ENCODE measurements around the gene SHISA7.
"Not testable (repeated sequence)": the region's sequence is repeated elsewhere in the genome, so short reads cannot be mapped to it uniquely, and the experiment has no call there.

SHISA7 gene

DNA sequence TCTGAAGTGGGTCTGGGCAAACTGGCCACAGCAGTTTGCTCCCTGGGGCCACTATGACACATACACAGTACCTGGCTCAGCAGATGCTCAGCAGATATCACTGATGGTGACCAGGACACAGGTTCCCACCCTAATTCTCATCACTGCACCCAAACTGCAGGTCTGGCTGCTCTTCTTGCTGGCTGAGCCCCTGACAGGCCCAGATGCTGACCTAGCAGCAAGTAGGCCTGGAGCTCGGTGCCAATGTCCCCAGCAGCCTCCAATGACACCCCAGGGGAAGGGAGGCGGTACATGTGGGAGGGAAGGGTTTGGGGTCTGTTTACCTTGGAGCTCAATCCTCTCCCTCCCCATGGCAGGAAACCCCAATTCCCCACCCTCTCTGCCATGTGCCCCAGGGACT, 40.6 kb downstream of the SHISA7 start:
- no peak for TF ChIP-seq Cebpa-rat (IDR thresholded peaks at IDR 0.05)
- H3K4me3 ChIP-seq, result 0 out of 20 replicates have a peak overlapping the region, but pooled peaks of 1 of the 10 experiments have one; percentile 3
- H3K9ac ChIP-seq, result peak overlapping the region in 10 of 11 experiments; percentile 10 to 41 (median 33); a peak in 14 of 22 replicates
- H3K27me3 ChIP-seq, result no peaks in the 10 kb centered on the region
- peaks cover 34 to 68% (median 54%) of the 10 kb centered on the region in 10 experiments for H3K4me1 ChIP-seq
- no peaks in the 10 kb centered on the region for H3K9me3 ChIP-seq (replicated peaks in 1 of 11)
- H3K36me3 ChIP-seq, result peaks cover 49 to 82% (median 73%) of the 10 kb centered on the region in 11 experiments
- peaks cover 29 to 97% (median 85%) of the 10 kb centered on the region in 11 experiments; a peak in 21 of 22 replicates for H4K20me1 ChIP-seq
- peak overlapping the region in 10 of 11 experiments; percentile 37 to 100 (median 96); a peak in 16 of 22 replicates for H3K4me2 ChIP-seq
- H3K27ac ChIP-seq, result no peak overlapping the region; a peak in 1 of 22 replicates

DNA sequence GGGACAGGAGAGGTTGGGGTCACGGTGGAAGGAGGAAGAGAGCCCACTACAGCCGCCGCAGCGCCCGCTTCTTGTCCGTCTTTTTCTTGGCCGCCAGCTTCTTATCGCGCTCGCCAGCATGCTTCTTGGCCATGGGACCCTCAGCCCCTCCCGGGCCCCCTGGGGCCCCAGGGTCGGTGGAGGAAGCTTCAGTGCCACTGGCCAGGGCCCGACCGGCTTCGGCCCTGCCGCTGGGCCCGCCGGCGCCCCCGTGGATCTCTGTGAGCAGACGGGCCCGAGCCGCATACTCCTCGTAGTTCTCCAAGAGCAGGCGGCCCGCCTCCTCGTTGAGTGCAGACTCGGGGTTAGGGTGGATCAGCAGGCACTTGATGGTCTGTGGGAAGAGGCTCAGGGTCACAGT, 41.7 kb downstream of the SHISA7 start:
- not testable (repeated sequence) for H3K9me3 ChIP-seq (replicated peaks in 1 of 11); H3K9ac ChIP-seq; H3K27me3 ChIP-seq; H3K27ac ChIP-seq; H3K4me3 ChIP-seq; H3K4me2 ChIP-seq
- Histone ChIP-seq H4K20me1 (peaks cover 29 to 86% (median 78%) of the 10 kb centered on the region in 11 experiments; a peak in 21 of 22 replicates), H3K36me3 (peaks cover 49 to 78% (median 69%) of the 10 kb centered on the region in 11 experiments), H3K4me1 (peaks cover 29 to 65% (median 51%) of the 10 kb centered on the region in 10 experiments)

DNA sequence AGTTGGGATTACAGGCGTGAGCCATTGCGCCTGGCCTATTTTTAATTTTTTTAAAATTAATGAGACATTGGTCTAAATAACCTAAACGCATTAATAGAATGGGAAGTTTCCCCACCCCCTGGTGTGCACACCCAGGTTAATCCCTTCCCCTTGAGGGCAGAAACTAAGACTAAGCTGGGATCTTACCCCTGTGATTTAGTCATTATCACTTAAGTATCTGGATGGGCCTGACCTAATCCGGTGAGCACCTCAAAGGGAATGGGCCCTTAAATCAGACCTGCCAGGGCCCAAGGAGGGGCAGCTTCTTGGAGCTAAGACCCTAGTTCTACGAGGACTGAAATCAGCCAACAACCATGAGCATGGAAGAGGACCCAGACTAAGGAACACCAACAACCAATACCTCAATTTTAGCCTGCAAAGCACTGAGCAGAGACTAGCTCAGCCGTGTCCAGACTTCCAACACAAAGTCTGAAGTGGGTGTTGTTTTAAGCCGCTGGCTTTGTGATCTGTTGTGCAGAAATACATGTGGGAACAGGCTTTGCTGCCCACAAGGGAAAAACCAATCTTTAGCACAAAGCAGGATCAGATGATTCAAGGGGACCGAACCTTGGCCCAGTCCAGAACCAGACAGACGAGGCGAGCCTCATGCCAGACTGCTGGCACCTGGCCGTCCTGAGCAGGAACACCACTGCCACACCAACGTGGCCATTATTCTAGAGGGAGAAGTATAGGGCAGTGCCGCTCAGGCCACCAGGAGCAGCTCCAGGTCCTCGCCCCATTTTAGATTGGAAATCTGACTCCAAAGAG, 42.6 kb downstream of the SHISA7 start:
- Histone ChIP-seq H3K4me1 (peaks cover 20 to 56% (median 41%) of the 10 kb centered on the region in 10 experiments), H4K20me1 (peaks cover 28 to 83% (median 69%) of the 10 kb centered on the region in 11 experiments; a peak in 21 of 22 replicates), H3K27me3 (no peaks in the 10 kb centered on the region), H3K36me3 (peaks cover 43 to 71% (median 60%) of the 10 kb centered on the region in 11 experiments), H3K4me3 (no peak overlapping the region), H3K27ac (peak overlapping the region in 1 of 11 experiments; percentile 9; a peak in 1 of 22 replicates), H3K9ac (0 out of 22 replicates have a peak overlapping the region, but pooled peaks of 1 of the 11 experiments have one; percentile 24), H3K4me2 (no peak overlapping the region), H3K9me3 (replicated peaks in 1 of 11) (no peaks in the 10 kb centered on the region)
- no peak for TF ChIP-seq Cebpa-rat (IDR thresholded peaks at IDR 0.05)

DNA sequence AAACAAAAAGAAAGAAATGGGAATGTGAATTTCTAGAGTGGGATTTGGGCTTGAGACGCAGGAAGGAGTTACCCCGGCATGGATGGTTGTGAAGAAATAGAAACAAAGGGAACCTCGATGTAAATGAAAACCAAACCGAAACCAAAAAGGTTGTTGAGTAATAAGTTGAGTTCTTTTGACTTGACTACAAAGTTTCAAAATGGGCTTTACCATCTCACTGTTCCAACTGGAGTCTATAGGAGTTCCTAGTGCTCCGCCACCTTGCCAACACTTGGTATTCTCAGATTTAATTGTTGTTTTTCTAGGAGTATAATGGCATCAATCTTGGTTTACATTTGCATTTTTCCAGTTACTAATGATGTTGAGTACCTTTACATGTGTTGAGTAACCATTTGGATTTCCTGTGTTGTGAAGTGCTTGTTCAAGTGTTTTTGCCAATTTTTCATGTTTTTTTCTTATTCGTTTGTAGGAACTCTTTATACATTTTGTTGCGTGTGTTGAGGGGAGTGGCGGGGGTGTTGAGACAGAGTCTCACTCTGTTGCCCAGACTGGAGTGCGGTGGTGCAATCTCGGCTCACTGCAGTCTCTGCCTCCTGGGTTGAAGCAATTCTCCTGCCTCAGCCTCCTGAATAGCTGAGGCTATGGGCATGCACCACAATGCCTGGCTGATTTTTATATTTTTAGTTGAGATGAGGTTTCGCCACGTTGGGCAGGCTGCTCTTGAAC, 44.7 kb downstream of the SHISA7 start:
- no peaks in the 10 kb centered on the region for H3K9me3 ChIP-seq (replicated peaks in 1 of 11)
- H4K20me1 ChIP-seq, result peaks cover 25 to 78% (median 52%) of the 10 kb centered on the region in 11 experiments; a peak in 20 of 22 replicates
- H3K4me1 ChIP-seq, result peaks cover 4 to 35% (median 21%) of the 10 kb centered on the region in 10 experiments; a peak in 17 of 20 replicates
- H3K9ac ChIP-seq, result no peak overlapping the region
- H3K4me2 ChIP-seq, result peak overlapping the region in 4 of 11 experiments; percentile 3 to 35 (median 25); a peak in 7 of 22 replicates
- no peaks in the 10 kb centered on the region for H3K27me3 ChIP-seq
- H3K36me3 ChIP-seq, result peaks cover 30 to 50% (median 39%) of the 10 kb centered on the region in 11 experiments
- H3K27ac ChIP-seq, result peak overlapping the region in 7 of 11 experiments; percentile 7 to 55 (median 26); a peak in 5 of 22 replicates
- H3K4me3 ChIP-seq, result no peak overlapping the region
- peak in 3 of 11 experiments; percentile 18 to 78 (median 56); a peak in 3 of 22 replicates for TF ChIP-seq Cebpa-rat (IDR thresholded peaks at IDR 0.05)

DNA sequence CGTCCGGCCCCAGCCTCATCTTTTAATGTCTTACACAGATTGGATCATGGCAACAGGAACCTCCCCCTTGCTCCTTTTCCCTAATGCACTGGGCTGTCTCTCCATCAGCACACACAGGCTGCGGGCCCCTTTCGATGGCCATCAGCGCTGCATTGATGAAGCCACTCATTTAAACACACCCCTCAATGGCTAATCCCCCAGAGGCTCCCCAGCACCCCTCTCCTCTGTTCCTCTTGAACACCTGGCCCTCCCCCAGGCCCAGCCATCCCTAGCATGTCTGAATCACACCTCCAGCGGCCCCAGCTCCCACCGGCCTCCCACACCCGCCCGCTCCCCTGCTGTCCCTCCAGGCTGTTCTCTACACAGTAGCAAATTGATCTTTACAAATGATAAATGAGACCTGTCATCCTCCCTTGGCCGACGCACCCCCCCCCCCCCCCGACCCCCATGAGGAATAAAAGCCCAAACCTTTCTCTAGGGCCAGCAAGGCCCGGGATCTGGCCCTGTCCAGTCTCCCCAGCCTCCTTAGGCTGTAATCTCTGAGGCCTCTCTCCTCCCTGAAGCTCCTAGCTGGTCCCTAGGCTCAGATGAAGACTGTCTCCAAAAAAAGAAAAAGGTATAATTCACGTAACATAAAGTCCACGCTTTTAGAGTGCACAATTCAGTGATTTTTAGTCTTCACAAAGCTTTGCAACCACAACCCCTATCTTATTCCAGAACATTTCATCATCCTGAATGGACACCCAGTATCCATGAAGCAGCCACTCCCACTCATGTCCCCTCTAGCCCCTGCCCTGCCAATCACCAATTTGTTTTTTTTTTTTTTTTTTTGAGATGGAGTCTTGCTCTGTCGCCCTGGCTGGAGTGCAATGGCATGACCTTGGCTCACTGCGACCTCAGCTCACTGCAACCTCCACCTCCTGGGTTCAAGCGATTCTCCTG, 50.0 kb downstream of the SHISA7 start:
- H3K27me3 ChIP-seq, result no peaks in the 10 kb centered on the region
- peaks cover 33 to 49% (median 39%) of the 10 kb centered on the region in 11 experiments for H3K36me3 ChIP-seq
- H3K4me2 ChIP-seq, result no peak overlapping the region
- H3K9ac ChIP-seq, result no peak overlapping the region
- H4K20me1 ChIP-seq, result peaks cover 44 to 78% (median 58%) of the 10 kb centered on the region in 11 experiments
- H3K4me3 ChIP-seq, result no peak overlapping the region
- peaks cover 30 to 47% (median 44%) of the 10 kb centered on the region in 10 experiments for H3K4me1 ChIP-seq
- H3K27ac ChIP-seq, result no peak overlapping the region
- no peak for TF ChIP-seq Cebpa-rat (IDR thresholded peaks at IDR 0.05)
- no peaks in the 10 kb centered on the region for H3K9me3 ChIP-seq (replicated peaks in 1 of 11)

DNA sequence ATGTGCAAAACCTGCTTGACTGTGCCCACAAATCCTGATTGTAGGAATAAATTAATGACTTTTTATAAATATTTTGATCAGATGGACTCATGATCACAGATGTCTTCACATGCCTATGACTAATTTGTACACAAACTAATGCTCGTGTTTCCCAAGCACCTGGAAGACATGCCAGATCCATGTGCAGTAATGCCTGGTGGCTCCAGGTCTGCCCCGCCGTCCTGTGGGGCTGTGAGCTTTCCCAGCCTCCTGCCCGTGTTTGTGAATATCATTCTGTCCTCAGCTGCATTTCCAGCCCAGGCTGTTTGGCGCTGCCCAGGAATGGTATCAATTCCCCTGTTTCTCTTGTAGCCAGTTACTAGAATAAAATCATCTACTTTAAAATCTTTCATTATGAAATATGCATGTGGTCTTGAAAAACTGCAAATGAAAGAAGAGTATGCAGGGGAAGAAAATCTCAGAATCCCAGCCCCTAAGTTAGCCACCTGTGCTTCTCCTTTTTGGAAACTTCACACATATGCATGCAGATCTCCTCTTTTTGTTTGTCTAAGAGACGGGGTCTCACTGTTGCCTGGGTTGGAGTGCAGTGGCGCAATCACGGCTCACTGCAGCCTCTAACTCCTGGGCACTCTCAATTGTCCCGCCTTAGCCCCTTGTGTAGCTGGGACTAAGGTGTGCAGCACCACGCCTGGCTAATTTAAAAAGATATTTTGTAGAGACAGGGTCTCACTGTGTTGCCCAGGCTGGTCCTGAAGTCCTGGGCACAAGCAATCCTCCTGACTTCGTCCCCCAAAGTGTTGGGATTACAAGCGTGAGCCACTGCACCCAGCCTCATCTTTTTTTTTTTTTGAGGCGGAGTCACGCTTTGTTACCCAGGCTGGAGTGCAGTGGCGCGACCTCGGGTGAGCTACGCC, 51.1 kb downstream of the SHISA7 start:
- no peaks in the 10 kb centered on the region for H3K27me3 ChIP-seq
- H3K4me1 ChIP-seq, result peaks cover 41 to 57% (median 54%) of the 10 kb centered on the region in 10 experiments
- peak overlapping the region in 4 of 11 experiments; percentile 7 to 55 (median 15); a peak in 2 of 22 replicates for H3K9ac ChIP-seq
- peaks cover 44 to 60% (median 51%) of the 10 kb centered on the region in 11 experiments for H3K36me3 ChIP-seq
- TF ChIP-seq Cebpa-rat (IDR thresholded peaks at IDR 0.05), result peak in 1 of 11 experiments; percentile 32; a peak in 1 of 22 replicates
- no peaks in the 10 kb centered on the region for H3K9me3 ChIP-seq (replicated peaks in 1 of 11)
- no peak overlapping the region for H3K27ac ChIP-seq
- H3K4me3 ChIP-seq, result no peak overlapping the region
- H3K4me2 ChIP-seq, result peak overlapping the region in 6 of 11 experiments; percentile 11 to 100 (median 32); a peak in 4 of 22 replicates
- peaks cover 55 to 87% (median 68%) of the 10 kb centered on the region in 11 experiments for H4K20me1 ChIP-seq

DNA sequence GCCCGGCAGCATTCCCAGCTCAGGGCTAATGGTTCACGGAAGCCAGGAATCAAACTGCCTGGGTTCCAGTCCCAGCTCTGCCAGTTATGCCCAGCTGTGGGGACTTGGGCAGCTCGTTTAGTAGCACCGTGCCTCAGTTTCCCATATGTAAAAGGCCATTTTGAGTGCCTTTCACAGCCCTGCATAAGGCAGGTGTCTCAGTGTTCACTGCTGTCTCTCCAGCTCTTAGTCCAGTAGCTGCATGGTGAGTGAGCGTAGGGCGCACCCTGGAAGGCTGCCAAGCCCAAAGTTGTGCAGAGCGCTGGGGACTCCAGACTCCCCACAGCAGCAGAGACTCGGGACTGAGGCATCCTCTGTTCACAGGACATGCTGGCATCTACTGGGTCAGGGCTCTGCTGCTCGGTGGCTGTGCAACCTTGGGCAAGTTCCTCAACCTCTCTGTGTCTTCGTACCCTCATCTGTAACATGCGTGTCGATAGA, 51.9 kb downstream of the SHISA7 start:
- H3K9ac ChIP-seq, result peak overlapping the region in 7 of 11 experiments; percentile 7 to 98 (median 55); a peak in 5 of 22 replicates
- no peak for TF ChIP-seq Cebpa-rat (IDR thresholded peaks at IDR 0.05)
- no peaks in the 10 kb centered on the region for H3K27me3 ChIP-seq
- H3K27ac ChIP-seq, result no peak overlapping the region
- peaks cover 43 to 57% (median 55%) of the 10 kb centered on the region in 10 experiments for H3K4me1 ChIP-seq
- H3K4me3 ChIP-seq, result no peak overlapping the region
- peaks cover 51 to 67% (median 58%) of the 10 kb centered on the region in 11 experiments for H3K36me3 ChIP-seq
- H4K20me1 ChIP-seq, result peaks cover 63 to 94% (median 75%) of the 10 kb centered on the region in 11 experiments
- no peaks in the 10 kb centered on the region for H3K9me3 ChIP-seq (replicated peaks in 1 of 11)
- H3K4me2 ChIP-seq, result peak overlapping the region in 10 of 11 experiments; percentile 3 to 100 (median 75); a peak in 9 of 22 replicates
